HG02981 (cell line): Measurements from ENCODE around the gene TMEM255B.

Experiments
- ATAC-seq: cut with Tn5 transposase; IDR thresholded peaks from one replicate; pipeline ENCODE4 v1.9.1; 2021; ENCODE audit warnings: mild to moderate bottlenecking, moderate library complexity; ENCODE audit not compliant: unreplicated experiment

Gene TMEM255B

DNA sequence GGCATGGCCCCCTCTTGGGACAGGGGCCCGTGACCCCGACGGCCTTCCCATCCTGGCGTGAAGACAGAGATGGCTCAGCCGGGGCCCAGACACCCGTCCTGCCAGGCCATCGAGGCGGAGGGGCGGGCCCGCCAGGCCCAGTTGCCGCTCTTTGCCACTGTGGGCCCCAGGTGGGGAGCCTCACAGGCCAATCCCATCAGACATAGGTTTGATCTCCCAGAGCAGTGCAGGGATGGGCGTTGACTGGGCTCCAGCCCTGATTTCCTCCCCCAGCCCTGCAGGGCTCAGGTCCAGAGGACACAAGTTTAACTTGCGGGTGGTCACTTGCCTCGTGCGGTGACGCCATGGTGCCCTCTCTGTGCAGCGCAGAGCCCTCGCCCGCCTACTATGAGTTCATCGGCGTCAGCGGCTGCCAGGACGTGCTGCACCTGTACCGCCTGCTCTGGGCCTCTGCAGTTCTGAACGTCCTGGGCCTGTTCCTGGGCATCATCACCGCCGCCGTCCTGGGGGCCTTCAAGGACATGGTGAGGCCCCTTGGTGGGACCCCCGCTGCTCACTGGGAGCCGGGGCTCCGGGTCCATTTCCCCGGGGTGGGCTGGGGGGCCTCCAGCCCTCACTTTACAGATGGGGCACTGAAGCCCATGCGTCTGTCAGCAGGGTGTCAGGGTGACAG is 42.4 kb downstream of the TMEM255B start:
- no peak for ATAC-seq

DNA sequence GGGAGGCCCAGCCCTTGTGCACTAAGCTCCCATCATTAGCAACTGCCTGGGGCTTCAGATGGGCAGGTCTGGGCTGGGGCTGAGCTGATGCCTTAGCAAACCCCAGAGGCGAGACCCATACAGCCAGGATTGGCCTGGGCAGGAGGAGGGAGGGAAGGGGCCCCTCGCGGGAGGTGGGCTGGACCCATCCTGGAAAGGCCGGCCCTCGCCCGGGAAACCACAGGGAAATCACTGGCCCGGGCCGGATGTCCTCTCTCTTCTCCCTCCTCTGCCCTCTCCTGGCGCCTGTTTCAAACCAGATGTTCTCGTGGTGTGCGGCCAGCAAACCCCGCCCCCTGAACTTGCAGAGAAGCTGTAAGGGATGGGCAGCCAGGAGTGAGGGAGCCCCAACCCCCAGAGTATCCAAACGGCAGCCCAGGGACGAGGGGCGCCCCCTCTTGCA is 43.1 kb downstream of the TMEM255B start:
- ATAC-seq, result no peak

DNA sequence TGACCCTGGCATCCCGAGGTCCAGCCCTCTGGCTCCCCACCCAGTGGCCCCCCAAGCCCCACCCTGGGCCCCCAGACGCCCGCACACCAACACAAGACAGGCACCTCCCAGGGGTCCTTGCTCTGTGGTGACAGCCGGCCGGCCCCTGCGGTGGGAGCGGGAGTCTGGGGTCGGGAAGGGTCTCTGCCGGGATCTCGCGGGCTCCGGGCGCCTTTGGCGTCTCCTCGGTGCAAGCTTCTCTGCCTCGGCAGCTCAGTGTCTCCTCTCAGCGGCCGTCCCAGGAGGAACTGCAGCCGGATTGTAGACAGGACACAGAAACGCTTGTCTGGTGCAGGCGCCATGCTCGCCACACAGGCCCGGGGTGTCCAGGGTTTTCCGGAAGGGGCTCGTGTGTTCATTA is 43.7 kb downstream of the TMEM255B start:
- no peak for ATAC-seq

DNA sequence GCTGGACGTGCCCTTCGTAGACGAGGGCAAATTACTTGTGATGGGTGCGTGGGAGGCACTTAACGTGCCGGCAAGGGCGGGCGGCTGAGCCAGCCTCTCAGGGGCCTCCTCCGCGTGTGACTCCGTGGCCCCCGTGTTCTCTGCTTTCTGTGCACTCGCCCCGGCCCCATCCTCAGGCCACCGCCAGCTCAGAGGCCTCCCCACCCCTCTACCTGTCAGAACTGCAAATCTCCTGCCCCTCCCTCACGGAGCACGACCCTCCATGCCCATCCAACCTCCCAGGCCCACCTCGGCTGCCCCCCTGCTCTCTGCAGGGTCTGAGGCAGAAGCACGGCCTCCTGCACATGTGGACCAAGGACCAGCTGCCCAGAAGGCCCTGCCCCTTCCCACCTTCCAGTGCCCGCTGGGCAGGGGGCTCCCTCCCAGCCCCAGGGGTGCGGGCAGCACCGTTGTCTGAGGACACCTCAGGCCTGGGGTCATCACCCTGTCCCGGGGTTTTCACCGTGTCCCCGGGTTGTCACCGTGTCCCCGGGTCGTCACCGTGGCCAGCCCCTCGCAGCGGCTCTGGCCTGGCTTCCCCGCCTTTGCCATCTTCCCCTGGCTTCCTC is 44.5 kb downstream of the TMEM255B start:
- no peak for ATAC-seq

DNA sequence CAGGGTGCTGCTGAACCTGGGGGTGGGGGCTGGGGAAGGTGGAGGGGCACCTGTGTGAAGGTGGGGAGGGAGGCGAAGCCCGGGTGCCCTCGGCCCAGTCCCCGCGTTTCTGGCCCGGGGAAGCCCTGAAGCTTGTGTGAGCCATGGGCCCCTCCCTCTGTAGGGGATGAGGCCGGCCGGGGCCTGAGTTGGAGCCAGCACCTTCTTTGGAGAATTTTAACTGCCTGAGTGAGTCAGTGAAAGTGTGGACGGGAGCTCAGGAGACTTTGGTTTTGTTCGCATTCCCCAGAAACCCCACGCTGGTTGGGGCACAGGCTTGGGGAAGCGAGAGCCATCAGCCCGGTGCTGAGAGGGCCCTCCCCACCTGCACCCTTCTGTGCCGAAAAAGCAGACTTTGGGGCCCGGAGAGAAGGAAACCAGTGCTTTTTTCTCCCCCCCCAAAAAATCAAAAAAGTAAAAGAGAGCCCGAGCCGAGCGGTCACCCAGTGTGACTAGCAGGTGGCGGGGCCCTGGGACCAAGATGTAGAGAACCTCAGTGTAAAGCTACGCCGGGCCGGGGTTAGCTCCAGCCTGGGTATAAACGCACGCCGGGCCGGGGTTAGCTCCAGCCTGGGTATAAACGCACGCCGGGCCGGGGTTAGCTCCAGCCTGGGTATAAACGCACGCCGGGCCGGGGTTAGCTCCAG is 45.1 kb downstream of the TMEM255B start:
- ATAC-seq, result no peak

DNA sequence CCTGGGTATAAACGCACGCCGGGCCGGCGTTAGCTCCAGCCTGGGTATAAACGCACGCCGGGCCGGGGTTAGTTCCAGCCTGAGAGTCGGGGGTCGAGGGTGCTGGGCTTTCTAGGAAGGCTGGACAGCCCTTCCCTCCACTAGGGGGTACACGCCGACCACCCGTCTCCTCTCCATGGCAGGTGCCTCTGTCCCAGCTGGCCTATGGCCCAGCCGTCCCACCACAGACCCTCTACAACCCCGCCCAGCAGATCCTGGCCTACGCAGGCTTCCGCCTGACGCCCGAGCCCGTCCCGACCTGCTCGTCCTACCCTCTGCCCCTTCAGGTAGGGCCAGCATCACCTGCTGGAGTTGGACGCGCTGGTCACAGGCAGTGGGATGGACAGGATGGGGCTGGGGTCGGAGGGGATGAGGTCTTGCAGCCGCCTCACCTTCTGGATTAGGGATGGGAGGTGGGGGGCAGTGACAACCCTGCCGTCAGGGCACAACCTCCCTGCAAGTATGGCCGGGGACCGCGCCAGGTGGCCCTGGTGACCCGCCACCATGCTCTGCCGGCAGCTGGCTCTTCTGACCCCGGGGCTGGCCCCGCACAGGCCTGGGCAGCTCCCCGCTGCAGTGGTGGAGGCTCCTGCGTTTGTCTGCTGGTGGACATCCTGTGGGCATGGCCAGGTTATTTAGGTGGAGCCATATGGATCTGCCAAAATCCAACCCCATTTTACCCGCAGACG is 45.8 kb downstream of the TMEM255B start:
- no peak for ATAC-seq

DNA sequence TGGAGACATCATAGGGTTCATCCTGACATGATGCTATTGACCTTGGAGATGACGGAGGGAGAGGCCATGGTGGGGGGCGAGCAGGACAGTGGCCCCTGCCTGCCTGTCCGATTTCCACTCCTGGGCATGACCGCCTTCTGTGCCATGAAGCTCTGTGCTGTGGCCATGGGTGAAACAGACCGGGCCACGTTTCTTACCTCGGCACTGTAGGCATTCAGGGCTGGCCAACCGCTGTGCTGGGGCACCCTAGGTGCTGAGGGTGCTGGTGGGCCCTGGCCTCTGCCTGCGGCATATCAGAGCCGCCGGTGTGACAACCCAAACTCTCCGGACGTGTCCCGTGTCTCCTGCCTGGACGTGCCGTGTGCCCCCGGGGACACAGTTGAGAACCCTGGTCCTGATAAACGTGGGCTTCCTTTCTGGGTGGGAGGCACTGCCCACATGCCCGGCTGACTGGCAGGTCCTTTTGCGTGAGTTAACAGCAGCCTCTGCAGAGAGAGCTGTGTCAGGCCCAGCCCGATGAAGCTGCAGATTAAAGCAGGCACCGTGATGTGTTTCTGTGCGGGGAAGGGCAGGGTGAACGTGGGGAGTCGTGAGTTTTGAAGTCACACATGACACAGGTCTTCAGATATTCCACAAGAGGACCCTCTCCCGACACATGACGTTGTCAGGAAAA is 46.5 kb downstream of the TMEM255B start:
- ATAC-seq, result no peak

DNA sequence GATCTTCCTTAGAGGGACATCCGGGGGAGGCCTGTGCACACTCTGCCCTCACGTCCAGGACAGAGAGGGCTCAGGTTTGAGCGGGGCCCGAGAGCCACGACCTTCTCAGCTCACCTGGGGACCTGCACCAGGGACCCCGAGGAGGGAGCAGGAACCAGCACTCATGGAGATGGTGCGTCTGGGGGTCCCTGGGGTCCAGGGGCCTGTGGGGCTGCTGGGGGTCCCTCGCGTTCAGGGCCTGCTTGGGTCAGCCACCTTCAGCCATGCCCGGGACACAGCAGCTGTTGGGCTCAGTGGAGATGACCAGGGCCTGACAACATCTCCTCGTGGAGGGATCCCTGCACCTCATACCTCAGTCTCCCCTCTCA is 47.1 kb downstream of the TMEM255B start:
- no peak for ATAC-seq

DNA sequence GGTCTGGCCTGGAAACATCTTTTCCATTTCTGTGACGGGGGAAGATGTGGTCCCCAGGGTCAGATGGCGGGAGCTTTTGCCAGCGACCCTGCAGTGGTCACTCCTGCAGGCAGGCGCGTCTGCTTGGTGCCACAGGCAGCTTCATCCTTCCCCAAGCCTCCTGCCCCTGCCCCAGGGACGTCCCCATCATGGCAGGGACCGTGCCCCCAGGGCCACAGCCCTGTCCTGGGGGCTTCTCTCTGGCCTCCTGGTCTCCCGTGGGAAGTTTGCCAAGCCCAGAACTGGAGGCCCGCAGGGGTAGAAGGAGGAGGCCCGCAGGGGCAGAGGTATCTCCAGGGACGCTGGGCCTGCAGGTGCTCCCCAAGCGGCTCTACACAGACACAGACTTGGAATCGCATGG is 47.5 kb downstream of the TMEM255B start:
- ATAC-seq, result no peak

DNA sequence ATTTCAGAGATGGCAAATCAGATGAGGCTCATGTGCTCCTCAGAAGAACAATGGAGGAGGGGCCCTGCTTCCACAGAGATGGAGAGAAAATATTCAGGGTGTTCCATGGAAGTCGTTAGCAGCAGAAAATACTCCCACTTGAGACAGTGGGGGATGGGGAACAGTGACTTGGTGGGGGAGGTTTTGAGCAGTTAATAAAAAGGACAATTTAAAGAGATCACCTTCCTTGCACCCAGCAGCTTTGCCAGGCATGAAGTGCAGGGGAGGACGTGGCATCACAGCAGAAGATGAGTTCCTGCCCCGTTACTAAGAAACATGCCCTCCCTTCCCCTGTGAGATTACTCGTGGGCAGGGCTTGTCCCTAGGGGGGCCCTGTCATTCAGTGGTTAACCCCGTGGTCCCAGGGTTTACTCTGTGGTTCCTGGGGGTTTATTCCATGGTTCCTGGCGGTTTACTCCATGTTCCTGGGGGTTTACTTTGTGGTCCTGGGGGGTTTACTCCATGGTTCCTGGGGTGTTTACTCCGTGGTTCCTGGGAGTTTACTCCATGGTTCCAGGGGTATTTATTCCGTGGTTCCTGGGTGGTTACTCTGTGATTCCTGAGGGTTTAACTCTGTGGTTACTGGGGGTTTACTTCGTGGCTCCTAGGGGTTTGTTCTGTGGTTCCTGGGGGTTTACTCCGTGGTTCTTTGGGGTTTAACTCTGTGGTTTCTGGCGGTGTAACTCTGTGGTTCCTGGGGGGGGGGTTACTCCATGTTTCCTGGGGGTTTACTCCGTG is 49.2 kb downstream of the TMEM255B start:
- ATAC-seq, result no peak

DNA sequence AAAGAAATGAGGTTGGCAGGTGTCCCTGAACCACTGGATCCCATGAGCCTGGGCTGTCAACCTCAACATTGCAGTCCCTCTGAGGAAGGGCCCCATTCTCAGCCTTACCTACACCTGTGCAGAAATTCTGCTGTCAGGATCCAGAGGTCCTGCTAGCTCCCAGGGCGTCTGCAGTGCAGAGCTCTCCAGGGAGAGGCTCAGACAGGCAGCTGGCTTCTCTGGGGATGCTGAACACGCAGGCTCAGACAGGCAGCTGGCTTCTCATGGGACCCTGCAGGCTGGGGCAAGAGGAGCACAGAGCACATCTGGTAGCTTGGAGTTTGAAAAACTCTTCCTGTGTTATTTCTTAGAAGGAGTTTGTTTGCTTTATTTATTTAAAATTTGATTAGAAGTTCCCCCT is 50.9 kb downstream of the TMEM255B start:
- ATAC-seq, result no peak

DNA sequence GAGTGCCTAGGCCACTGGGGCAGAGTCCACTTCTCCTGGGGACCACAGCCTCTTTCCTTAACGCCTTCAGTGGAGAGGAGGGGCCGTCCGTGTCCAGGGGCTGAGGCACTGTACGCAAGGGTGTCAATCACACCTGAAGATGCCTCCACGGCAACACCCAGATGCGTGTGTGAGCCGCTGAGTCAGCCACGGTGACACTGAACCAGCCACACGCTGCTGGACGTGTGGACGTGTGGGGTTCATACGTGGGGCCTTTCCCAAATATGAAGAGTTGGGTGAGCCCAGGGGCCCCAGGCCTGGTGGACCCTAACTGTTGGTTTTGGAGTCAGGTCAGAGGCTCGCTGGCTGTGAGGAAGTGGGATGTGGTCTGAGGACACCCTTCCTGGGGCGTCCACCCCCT is 51.6 kb downstream of the TMEM255B start:
- no peak for ATAC-seq

DNA sequence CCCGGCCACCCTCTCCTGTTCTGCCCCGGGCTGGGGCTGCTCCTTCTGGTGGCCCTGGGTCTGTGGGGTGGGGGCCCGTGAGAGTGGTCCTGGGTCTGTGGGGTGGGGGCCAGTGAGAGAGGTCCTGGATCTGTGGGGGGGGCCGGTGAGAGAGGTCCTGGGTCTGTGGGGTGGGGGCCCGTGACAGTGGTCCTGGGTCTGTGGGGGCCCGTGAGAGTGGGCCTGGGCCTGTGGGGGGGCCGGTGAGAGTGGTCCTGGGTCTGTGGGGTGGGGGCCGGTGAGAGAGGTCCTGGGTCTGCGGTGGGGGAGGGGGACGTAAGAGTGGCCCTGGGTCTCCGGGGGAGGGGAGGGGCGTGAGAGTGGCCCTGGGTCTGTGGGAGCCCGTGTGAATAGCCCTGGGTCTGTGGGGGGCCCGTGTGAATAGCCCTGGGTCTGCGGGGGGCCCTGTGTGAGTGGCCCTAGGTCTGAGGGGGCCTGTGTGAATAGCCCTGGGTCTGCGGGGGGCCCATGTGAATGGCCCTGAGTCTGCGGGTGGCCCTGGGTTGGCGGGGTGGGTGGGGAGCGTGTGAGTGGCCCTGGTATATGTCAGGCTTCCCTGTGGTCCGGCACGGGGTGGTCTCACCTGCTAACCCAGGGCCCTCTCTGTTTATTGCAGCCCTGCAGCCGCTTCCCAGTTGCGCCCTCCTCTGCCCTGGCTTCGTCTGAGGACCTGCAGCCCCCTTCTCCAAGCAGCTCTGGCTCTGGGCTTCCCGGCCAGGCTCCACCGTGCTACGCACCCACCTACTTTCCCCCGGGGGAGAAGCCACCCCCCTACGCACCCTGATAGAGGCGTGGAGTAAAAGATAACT is 52.3 kb downstream of the TMEM255B start:
- no peak for ATAC-seq

DNA sequence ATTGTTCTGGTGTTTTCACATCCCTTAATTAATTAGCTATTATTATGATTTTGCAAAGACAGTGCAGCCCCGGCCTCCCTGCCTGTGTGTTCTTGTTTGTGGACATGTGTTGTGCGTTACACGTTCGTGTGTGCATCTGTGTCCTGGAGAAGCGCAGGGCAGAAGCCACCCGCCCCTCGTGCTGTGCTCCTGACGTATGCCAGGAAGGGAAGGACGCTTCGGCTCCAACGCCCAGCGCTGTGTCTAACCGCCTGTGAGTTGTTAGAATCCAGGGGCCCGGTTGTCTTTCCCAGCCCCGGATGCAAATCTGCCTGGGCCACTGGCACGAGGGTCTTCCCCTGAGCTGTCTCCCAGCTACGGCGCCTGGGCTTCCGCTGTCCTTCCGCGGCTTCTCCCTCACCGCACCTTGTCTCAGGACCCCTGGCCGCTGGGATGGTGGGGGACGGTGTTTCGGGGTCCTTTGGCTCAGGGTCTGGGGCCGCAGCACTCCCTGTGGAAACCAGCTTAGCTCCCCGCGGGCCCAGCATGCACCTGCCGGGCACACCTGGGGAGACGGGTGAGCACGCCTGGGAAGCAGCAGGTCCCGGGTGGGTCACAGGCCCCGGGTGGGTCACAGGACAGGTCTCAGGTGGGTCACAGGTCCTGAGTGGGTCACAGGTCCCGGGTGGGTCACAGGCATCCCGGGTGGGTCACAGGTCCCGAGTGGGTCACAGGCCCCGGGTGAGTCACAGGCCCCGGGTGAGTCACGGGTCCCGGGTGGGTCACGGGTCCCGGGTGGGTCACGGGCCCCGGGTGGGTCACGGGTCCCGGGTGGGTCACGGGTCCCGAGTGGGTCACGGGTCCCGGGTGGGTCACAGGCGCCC is 53.4 kb downstream of the TMEM255B start:
- ATAC-seq, result no peak

DNA sequence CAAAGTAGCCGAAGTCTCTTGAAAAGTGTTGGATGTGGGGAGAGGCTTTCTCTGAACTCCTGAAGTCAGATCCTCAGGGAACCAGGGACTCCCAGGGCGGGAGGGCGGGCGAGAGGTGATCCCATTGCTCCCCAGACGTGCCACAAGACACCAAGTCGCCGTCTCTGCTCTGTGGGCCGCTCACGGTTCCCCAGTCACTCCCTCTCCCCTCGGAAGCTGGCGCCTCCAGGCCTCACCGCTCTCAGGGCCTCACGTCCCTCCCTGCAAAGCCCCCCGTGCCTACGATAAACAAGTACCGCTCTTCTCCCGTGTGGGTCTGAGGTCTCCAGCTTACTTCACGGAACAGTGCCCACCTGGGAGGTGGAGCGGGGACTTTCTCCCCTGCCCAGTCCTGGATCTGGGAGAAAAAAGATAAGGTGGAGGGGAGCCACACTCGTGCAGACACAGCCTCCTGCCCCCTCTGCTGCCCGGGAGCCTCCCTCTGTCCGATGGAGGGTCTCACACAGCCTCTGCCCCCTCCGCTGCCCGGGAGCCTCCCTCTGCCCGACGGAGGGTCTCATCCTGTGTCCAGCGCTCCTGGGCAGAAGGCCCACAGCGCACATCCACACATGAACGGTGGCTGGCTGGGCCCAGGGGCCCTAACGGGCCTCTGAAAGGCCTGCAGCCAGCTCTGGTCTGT is 54.2 kb downstream of the TMEM255B start:
- no peak for ATAC-seq

DNA sequence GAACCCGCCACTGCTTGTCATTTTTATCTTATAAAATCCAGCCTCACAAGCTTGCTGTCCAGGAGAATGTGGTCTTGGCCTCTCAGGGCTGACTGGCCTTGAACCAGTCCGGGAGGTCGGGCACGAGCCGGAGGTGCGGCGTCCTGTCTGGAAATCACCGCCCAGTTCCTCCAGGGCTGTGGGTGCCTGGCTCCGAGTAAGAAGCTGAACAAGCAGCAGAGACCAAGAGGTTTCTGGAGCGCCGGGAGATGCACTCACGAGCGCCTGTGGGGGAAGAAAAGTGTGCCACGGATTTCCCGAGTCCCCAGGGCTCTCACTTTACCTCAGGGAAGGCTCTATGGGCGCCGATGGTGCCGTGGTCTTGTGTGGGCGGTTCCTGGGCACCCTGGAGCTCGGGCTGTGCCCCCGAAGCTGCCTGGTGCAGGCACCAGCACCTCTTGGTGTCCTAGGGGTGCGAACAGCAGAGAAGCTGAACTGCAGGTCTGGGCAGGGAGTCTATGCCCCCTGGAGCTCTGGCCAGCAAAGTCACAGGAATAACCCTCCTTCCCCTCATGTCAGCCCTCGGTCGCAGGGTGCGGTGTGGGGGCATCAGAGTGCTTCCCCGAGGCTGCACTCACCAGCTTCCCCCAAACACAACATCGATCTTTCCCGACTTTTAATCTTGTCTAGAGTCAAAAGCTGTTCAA is 54.9 kb downstream of the TMEM255B start:
- ATAC-seq, result no peak

DNA sequence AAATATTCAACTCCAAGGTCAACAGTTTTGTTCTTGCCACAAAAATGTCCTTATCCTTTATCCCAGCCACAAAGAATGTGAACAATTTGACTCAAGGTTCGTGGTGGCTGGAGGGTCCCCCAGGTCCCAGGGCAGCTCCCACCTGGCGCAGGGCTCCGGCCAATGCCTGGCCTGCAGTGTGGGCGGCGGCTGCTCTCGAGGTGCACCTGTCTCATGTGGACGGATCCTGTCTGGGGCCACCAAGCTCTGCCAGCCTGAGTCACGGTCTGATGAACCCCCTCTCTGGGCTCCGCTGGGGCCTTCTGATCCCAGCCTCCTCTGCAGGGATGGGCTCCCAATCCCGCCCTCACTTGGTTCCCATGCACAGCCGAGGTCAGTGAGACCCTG is 55.4 kb downstream of the TMEM255B start:
- no peak for ATAC-seq
